Measurements from ENCODE around the gene NUP155.
A peak's percentile ranks its signal among the peaks of the same experiment; 100 is the strongest.
"Not testable (repeated sequence)": the region's sequence is repeated elsewhere in the genome, so short reads cannot be mapped to it uniquely, and the experiment has no call there.

Gene NUP155

DNA sequence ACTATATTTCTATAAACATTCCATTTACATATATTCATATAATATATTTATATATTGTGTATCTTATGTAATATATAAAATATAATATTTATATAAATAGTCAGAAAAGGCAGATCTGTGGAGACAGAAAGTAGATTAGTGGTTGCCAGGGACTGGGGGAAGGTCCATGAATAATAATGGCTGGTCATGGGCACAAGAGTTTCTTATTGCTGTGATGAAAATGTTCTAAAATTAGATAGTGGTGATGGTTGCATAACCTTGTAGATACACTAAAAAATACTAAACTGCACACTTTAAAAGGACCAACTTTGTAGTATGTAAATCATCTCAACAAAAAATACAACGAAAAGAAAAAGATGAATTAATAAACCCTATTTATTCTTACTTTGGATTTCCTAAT is 47.3 kb downstream of the NUP155 start:
- DNase-seq (ENCODE audit: insufficient read length, low spot score) (no peak), FAIRE-seq (no peak)
- no peak for TF ChIP-seq POLR2A (IDR thresholded peaks at IDR 0.05; ENCODE audit: low read depth, low read length)

DNA sequence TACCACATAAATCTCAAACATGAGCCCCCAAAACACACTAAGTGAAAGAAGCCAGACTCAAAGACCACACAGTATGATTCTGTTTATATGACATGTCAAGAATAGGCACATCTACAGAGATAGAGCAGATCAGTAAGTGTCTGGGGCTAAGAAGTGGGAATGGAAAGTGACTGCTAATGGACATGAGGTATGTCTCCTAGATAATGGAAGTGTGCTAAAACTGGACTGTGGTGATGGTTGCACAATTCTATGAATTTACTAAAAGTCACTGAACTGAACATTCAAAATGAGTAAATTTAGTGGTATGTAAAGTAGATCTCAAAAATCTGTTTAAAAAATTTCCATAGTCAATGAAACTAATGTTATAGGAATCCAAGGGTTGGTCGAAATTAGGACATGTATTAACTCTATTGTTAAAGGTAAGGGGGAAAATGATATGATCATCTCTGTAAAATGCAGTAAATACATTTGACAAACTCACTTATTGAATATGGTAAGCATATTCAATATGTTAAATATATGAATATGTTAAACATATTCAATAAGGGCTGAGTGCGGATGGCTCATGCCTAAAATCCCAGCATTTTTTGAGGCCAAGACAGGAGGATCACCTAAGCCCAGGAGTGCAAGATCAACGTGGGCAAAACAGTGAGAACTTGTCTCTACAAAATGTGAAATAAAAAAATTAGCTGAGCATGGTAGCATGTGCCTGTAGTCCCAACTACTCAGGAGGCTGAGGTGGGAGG is 51.7 kb downstream of the NUP155 start:
- no peak for TF ChIP-seq POLR2A (IDR thresholded peaks at IDR 0.05; ENCODE audit: low read depth, low read length)
- DNase-seq (ENCODE audit: insufficient read length, low spot score) (no peak), FAIRE-seq (no peak)

DNA sequence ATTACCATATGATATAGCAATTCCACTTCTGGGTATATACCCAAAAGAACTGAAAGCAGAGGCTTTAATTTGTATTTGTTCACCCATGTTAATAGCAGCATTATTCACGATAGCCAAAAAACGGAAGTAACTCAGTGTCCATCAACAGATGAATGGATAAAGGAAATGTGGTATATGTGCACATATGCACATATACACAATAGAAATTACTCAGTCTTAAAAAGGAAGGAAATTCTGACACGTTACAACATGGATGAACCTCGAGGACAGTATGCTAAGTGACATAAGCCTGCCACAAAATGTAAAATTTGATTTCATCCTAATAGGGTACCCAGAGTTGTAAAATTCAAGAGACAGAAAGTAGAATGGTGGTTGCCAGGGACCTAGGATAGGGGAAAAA is 54.9 kb downstream of the NUP155 start:
- FAIRE-seq (no peak), DNase-seq (ENCODE audit: insufficient read length, low spot score) (no peak)
- TF ChIP-seq POLR2A (IDR thresholded peaks at IDR 0.05; ENCODE audit: low read depth, low read length) = no peak

DNA sequence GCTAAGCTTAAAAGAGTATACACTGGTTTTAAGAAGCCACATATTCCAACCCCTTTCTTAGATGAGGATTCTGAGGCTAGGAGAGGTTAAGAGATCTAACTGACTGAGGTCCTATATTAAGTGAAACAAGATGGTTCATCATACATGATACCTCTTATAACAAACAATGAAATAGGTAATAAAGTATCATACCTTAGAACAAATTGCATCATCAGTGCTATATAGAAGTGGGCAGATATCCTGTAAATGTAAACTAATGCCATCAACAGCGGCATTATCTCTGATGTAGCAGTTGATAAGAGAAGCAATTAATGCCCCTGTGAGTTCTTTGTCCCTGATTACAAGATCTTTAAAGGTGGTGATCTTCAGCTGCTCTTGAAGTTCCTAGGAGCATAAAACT is 60.5 kb downstream of the NUP155 start:
- DNase-seq (ENCODE audit: insufficient read length, low spot score) (no peak), FAIRE-seq (no peak)
- no peak for TF ChIP-seq POLR2A (IDR thresholded peaks at IDR 0.05; ENCODE audit: low read depth, low read length)

DNA sequence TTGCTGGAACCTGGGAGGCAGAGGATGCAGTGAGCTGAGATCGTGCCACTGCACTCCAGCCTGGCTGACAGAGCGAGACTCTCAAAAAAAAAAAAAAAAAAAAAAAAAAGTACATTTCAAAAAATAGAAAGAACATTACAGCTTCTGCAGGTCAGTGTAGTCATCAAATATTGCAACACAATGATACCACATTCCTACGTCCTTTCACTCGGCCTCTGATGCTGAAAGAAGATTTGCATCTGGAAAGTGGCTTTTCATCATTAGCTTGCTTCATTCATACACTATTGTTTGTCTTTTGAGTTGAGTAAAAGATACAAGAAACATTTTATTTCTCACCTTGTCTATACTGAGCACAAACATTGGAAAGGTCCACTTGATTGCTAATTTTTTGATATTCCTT is 62.1 kb downstream of the NUP155 start:
- peak; percentile 30 for FAIRE-seq
- DNase-seq (ENCODE audit: insufficient read length, low spot score) = no peak
- no peak for TF ChIP-seq POLR2A (IDR thresholded peaks at IDR 0.05; ENCODE audit: low read depth, low read length)

DNA sequence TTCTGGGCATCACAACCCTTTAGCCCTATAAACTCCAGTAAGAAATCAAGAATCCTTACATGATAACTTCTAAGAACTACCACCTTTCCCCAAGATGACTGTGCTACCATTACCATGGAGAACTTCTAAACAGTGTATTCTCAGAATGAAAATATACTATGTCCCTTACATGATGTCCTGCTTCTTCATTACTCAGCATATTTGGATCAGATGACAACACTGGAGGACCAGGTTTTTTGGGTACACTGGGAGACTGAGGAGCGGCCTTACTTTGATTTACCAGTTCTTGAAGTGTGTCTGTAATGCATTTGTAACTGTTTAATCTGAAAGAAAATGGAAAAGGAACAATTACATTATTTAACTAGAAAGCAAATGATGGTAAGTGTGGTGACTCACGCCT is 66.0 kb downstream of the NUP155 start:
- DNase-seq (ENCODE audit: insufficient read length, low spot score) (no peak), FAIRE-seq (no peak)
- no peak for TF ChIP-seq POLR2A (IDR thresholded peaks at IDR 0.05; ENCODE audit: low read depth, low read length)

DNA sequence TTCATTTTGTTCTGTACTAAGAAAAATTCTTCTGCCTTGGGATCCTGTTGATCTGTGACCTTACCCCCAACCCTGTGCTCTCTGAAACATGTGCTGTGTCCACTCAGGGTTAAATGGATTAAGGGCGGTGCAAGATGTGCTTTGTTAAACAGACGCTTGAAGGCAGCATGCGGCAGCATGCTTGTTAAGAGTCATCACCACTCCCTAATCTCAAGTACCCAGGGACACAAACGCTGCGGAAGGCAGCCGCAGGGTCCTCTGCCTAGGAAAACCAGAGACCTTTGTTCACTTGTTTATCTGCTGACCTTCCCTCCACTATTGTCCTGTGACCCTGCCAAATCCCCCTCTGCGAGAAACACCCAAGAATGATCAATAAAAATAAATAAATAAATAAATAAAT is 74.6 kb downstream of the NUP155 start:
- DNase-seq (ENCODE audit: insufficient read length, low spot score); FAIRE-seq: not testable (repeated sequence)

DNA sequence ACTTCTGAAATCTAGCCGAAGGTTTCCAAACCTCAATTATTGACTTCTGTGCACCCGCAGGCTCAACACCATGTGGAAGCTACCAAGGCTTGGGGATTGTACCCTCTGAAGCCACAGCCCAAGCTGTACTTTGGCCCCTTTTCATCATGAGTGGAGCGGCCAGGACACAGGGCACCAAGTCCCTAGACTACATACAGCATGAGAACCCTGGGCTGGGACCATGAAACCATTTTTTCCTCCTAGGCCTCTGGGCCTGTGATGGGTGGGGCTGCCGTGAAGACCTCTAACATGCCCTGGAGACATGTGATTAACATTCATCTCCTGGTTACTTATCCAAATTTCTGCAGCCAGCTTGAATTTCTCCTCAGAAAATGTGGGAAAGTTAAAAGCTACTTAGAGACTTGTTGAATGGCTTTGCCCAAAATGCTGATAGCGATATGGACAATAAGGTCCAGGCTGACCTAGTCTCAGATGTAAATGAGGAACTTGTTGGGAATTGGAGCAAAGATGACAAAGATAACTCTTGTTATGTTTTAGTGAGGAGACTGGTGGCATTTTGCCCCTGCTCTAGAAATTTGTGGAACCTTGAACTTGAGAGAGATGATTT is 87.6 kb downstream of the NUP155 start:
- DNase-seq (ENCODE audit: insufficient read length, low spot score) = no peak
- no peak for FAIRE-seq
- TF ChIP-seq POLR2A (IDR thresholded peaks at IDR 0.05; ENCODE audit: low read depth, low read length) = no peak

DNA sequence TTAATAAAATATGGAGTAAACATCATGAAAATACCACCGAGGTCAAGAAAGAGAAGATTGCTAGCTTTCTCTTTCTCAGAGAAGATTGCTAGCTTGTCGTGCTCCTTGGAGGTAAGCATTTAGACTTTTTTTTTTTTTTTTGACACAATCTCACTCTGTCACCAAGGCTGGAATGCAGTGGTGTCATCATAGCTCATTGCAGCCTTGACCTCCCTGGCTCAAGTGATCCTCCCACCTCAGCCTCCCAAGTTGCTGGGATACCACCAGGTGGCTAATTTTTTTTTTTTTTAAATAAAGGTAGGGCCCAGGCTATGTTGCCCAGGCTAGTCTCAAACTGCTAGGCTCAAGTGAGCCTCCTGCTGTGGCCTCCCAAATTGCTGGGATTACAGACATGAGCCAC is 95.4 kb downstream of the NUP155 start:
- DNase-seq (ENCODE audit: insufficient read length, low spot score) = no peak
- no peak for TF ChIP-seq POLR2A (IDR thresholded peaks at IDR 0.05; ENCODE audit: low read depth, low read length)
- FAIRE-seq = no peak

DNA sequence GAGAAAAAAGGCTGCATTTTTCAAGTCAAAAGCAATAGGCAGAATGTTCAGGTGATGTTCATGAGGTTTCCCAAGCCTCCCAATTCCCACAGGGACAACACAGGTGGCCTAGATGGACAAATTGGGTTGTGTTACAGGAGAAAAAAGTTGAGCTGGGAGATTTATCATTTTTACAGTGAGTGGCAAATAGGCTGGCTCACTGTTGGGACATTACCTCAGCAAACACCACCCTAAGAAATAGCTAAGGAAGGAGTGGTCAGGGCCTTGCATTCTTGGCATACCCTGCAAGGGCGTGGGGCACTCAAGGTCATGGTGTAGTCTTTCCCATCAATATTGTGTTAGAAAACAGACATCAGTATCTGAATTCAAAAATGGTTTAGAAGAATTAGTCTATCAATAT is 98.4 kb downstream of the NUP155 start:
- FAIRE-seq = peak; percentile 83

DNA sequence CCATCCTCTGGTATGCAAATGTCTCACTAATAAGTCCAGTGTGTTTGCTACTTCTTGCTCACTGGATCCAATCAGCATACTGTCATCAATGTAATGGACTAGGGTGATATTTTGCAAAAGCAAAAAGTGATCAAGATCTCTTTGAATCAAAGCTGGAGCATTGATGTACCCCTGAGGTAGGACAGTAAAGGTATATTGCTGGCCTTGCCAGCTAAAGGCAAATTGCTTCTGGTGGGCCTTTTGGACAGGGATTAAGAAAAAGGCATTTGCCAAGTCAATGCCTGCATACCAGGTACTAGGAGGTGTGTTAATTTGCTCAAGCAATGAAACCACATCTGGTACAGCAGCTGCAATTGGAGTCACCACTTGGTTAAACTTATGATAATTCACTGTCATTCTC is 102.8 kb downstream of the NUP155 start:
- DNase-seq (ENCODE audit: insufficient read length, low spot score); FAIRE-seq: not testable (repeated sequence)

More for the DNA sequence above, 98.4 kb downstream of the NUP155 start:
- TF ChIP-seq POLR2A (IDR thresholded peaks at IDR 0.05; ENCODE audit: low read depth, low read length) = no peak
- peak; percentile 52 for DNase-seq (ENCODE audit: insufficient read length, low spot score)

DNA sequence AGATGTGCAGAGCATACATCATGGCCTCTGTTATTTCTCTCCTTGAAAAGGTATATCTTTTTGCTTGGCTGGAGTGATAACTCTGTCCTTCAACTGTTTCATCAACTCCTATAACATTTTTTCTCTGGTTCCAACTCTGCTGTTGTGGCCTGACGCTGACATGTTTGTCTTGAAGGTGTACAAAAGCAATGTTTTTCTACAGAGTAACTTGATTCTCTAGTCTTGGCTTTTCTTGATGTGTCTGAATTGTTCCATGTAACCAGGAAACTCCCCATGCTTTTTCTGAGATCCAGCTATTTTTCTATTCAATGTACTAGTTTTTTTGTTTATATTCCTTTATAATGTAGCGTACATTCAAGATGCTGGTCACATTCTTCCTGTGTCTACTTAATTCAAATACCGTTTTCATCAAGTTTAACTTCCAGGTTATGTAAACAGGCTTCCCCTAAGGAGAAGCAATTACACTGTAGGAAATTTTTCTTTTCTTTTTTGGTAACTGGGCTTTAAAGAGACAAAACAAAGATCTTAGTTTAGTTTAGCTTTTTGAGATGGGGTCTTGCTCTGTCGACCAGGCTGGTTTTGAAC is 115.0 kb downstream of the NUP155 start:
- TF ChIP-seq POLR2A (IDR thresholded peaks at IDR 0.05; ENCODE audit: low read depth, low read length) = no peak
- DNase-seq (ENCODE audit: insufficient read length, low spot score) (no peak), FAIRE-seq (no peak)

DNA sequence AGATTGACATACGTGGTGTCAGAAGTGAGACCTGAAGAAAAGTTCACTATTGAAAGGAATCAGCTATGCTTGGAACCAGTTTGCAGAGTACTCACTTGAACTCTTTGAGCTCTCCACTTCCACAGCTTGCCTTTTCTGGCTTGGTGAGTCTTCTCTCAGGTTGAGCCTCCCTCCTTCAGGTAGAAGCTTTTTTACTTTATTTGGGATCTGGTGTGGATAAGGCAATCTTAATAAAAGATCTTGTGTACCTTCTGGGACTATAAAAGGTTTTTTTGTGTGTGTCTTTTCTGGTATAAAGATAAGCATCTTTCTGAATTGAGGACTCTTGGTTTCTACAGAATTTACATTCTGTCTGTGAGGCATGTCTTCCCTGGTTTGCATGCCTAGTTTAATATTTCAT is 116.3 kb downstream of the NUP155 start:
- no peak for TF ChIP-seq POLR2A (IDR thresholded peaks at IDR 0.05; ENCODE audit: low read depth, low read length)
- FAIRE-seq (no peak), DNase-seq (ENCODE audit: insufficient read length, low spot score) (no peak)

DNA sequence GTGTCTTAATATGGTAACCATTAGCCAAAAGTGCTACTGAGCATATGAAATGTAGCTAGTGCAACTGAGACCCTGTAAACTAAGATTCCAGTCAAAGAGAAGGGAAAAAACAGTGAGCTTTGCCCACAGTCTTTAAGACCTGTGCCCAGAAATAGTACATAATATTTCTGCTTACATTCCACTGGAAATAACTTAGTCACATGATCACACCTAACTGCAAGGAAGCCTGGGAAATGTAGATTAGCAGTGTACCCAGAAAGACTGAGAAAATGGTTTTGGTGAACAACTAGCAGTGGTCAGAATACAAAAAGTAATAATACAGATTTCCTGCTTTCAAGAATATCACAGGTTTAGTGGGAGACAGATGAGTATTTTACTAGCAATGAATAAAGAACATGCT is 119.2 kb downstream of the NUP155 start:
- FAIRE-seq (no peak), DNase-seq (ENCODE audit: insufficient read length, low spot score) (no peak)
- no peak for TF ChIP-seq POLR2A (IDR thresholded peaks at IDR 0.05; ENCODE audit: low read depth, low read length)

DNA sequence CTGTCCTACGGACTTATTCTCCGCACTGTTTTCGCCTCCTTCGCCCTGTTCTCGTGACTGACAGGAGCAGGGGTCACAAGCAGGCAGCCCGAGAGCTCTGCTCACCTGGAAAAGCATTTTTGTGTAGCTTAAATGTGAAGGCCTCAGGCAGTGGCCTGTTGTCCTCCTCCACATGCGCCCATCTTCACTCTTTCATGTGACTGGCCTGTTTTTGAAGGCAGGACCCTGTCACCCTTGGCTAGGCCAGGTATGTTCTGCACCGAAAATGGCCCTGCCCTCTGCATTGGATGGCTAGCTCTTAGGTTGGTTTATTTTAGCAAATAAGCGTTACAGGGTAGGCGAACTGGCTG is 121.1 kb downstream of the NUP155 start:
- no peak for FAIRE-seq
- no peak for TF ChIP-seq POLR2A (IDR thresholded peaks at IDR 0.05; ENCODE audit: low read depth, low read length)
- DNase-seq (ENCODE audit: insufficient read length, low spot score) = no peak

Data from H54 (cell line).